GM06990 (cell line): ENCODE measurements around the gene CCDC12.
A peak's percentile ranks its signal among the peaks of the same experiment; 100 is the strongest.

Experiments used
- DNase-seq: peaks from one replicate; pipeline ENCODE4 v3.0.0-alpha.2; 2011; ENCODE audit not compliant: insufficient read length; ENCODE audit errors: extremely low read depth
- H3K27me3 ChIP-seq: replicated peaks from 2 replicates; pipeline ENCODE4 v1.6.0; 2011; ENCODE audit warnings: low read length; ENCODE audit not compliant: control insufficient read depth, insufficient read depth
- H3K36me3 ChIP-seq: 2 replicates; pipeline ENCODE4 v1.5.1; 2011; ENCODE audit warnings: low read length; ENCODE audit not compliant: control insufficient read depth, insufficient read depth
- H3K4me3 ChIP-seq: replicated peaks from 2 replicates; pipeline ENCODE4 v1.5.1; 2011; ENCODE audit warnings: low read depth, mild to moderate bottlenecking, control low read depth, low read length
- TF ChIP-seq, protein P1 (sequence below): IDR thresholded peaks from 2 replicates; pipeline ENCODE4 v1.5.1; 2011; ENCODE audit warnings: low read length, control low read depth, mild to moderate bottlenecking, inconsistent platforms; ENCODE audit not compliant: insufficient read depth, poor library complexity, severe bottlenecking

CCDC12 gene

DNA sequence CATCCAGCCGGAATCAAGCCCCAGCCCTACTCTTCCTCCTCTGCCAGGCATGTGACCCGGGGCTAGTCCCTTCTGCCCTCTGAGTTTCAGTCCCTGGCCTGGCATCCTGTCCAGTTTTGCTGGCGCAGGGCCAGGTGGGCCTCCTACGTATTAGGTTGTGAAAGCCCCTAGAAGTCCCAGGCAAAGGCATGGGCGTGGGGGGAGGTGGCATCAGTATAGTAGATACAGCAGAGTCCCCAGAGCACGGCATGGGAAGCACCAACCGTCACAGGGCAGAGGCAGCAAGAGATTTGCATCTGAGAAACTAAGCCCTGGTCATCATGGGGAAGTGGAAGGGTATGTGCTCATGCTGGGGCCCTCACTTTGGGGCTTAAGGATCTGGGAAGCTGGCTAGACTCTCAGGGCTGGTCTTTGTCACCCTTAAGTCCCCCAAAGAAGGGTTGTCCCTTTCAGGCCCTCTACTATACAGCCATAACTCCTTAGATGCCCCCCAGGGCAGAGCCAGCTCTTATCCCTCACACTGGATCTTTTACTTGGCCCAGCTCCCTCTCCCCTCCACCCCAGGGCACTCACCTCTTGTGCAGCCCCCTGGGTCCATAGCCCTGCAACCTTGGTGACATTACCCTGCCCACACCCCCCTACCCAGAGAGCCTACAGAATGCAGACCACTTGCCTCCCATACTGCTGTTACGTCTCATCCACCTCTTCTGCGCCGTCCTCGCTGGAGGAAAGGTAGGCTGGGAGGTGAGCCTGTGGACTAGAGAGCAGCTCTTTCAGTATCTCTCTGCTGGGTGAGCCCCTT, 14.2 kb upstream of the CCDC12 start:
- H3K4me3 ChIP-seq: peak overlapping the region; percentile 21
- DNase-seq: peak; percentile 66
- no peaks in the 10 kb centered on the region for H3K27me3 ChIP-seq
- H3K36me3 ChIP-seq: peaks cover 40% of the 10 kb centered on the region
- TF ChIP-seq, protein P1, sequence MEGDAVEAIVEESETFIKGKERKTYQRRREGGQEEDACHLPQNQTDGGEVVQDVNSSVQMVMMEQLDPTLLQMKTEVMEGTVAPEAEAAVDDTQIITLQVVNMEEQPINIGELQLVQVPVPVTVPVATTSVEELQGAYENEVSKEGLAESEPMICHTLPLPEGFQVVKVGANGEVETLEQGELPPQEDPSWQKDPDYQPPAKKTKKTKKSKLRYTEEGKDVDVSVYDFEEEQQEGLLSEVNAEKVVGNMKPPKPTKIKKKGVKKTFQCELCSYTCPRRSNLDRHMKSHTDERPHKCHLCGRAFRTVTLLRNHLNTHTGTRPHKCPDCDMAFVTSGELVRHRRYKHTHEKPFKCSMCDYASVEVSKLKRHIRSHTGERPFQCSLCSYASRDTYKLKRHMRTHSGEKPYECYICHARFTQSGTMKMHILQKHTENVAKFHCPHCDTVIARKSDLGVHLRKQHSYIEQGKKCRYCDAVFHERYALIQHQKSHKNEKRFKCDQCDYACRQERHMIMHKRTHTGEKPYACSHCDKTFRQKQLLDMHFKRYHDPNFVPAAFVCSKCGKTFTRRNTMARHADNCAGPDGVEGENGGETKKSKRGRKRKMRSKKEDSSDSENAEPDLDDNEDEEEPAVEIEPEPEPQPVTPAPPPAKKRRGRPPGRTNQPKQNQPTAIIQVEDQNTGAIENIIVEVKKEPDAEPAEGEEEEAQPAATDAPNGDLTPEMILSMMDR: no peak

GRCh38 chr3:46989146-46989810, 12.7 kb upstream of the CCDC12 start:
- H3K27me3 ChIP-seq: no peaks in the 10 kb centered on the region
- no peak for DNase-seq
- peaks cover 34% of the 10 kb centered on the region for H3K36me3 ChIP-seq
- TF ChIP-seq, protein P1: no peak
- H3K4me3 ChIP-seq: no peak overlapping the region

- TF ChIP-seq, protein P1: no peak
- peaks cover 29% of the 10 kb centered on the region for H3K36me3 ChIP-seq
- no peak for DNase-seq
- peak overlapping the region; percentile 59 for H3K4me3 ChIP-seq
- no peaks in the 10 kb centered on the region for H3K27me3 ChIP-seq
Measured at GRCh38 chr3:46988616-46989015, 12.1 kb upstream of the CCDC12 start.

- peak overlapping the region; percentile 59 for H3K4me3 ChIP-seq
- TF ChIP-seq, protein P1: no peak
- peak; percentile 91 for DNase-seq
- no peaks in the 10 kb centered on the region for H3K27me3 ChIP-seq
- H3K36me3 ChIP-seq: peaks cover 23% of the 10 kb centered on the region
Measured at GRCh38 chr3:46987743-46988401, 11.3 kb upstream of the CCDC12 start.

DNA sequence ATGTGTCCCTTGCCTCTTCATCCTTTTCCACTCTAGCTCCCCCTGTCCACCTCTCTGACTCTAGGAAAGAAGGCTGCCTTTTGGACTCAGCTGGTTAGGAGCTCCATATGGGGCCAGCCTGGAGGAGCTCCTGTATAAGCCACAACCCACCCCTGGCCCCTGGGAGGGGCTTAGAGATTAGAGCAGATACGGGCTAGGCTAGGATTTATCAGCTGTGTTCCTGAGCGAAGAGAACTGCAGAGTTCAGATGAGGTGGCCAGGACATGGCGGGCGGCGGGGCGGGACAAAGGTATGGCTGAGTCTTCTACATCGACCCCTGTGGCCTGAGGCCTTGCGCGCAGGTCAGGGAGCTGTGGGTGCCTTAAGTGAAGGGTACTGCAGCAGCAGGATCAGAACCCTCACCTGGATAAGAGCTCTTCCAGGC, 10.8 kb upstream of the CCDC12 start:
- Histone ChIP-seq H3K36me3 (peaks cover 21% of the 10 kb centered on the region), H3K4me3 (peak overlapping the region; percentile 59), H3K27me3 (no peaks in the 10 kb centered on the region)
- no peak for DNase-seq
- TF ChIP-seq, protein P1: no peak
